Endodermal cell (in vitro differentiated cells): ENCODE results near the gene CCNT2. TPM values are rescaled to one million over a fixed set of nuclear protein-coding genes. Genes with fewer than 3 reads are reported as not detected.
"Not testable (repeated sequence)": the region's sequence is repeated elsewhere in the genome, so short reads cannot be mapped to it uniquely, and the experiment has no call there.

Experiments
- DNase-seq: peaks from one replicate; pipeline ENCODE4 v3.0.0-alpha.2; 2017
- H3K27ac ChIP-seq: 2 replicates; pipeline ENCODE4 v1.5.1; 2013; ENCODE audit warnings: mild to moderate bottlenecking, low read depth, low read length, moderate library complexity
- H3K27me3 ChIP-seq: 2 replicates; pipeline ENCODE4 v1.6.1; 2013; ENCODE audit warnings: mild to moderate bottlenecking, low read length, moderate library complexity; ENCODE audit not compliant: insufficient read depth, control insufficient read depth, poor library complexity, severe bottlenecking
- H3K36me3 ChIP-seq: 2 replicates; pipeline ENCODE4 v1.7.0; 2013; ENCODE audit warnings: mild to moderate bottlenecking, low read length, moderate library complexity; ENCODE audit not compliant: control insufficient read depth, insufficient read depth
- H3K4me1 ChIP-seq: one replicate; pipeline ENCODE4 v1.7.0; 2013; ENCODE audit warnings: low read length; ENCODE audit not compliant: control insufficient read depth, insufficient read depth
- H3K4me3 ChIP-seq: 2 replicates; pipeline ENCODE4 v1.5.1; 2013; ENCODE audit warnings: mild to moderate bottlenecking, low read length, moderate library complexity
- H3K9ac ChIP-seq: 2 replicates; pipeline ENCODE4 v1.6.1; 2013; ENCODE audit warnings: mild to moderate bottlenecking, low read length, moderate library complexity; ENCODE audit not compliant: poor library complexity, severe bottlenecking; ENCODE audit errors: extremely low read depth
- H3K9me3 ChIP-seq: 2 replicates; pipeline ENCODE4 v1.6.1; 2013; ENCODE audit warnings: mild to moderate bottlenecking, low read length, moderate library complexity; ENCODE audit not compliant: control insufficient read depth
- H3K27ac Mint-ChIP-seq: 2 replicates; pipeline ENCODE4 v1.8.0; 2020; ENCODE audit warnings: mixed read lengths
- H3K27me3 Mint-ChIP-seq: 2 replicates; pipeline ENCODE4 v1.8.0; 2021; ENCODE audit warnings: mild to moderate bottlenecking, mixed read lengths; ENCODE audit not compliant: insufficient read depth
- H3K36me3 Mint-ChIP-seq: 2 replicates; pipeline ENCODE4 v1.8.0; 2020; ENCODE audit warnings: low read depth, mixed read lengths
- H3K4me1 Mint-ChIP-seq: 2 replicates; pipeline ENCODE4 v1.8.0; 2020; ENCODE audit warnings: mixed read lengths
- H3K4me3 Mint-ChIP-seq: 2 replicates; pipeline ENCODE4 v1.8.0; 2020; ENCODE audit warnings: mild to moderate bottlenecking, moderate library complexity, mixed read lengths
- H3K9me3 Mint-ChIP-seq: 2 replicates; pipeline ENCODE4 v1.8.0; 2020; ENCODE audit warnings: mild to moderate bottlenecking, mixed read lengths
- CTCF ChIP-seq: fragments of 200-600 bp; sonication (generic); conservative IDR thresholded peaks from 2 replicates; pipeline ENCODE4 v1.5.0; 2021; ENCODE audit warnings: antibody characterized with exemption, mild to moderate bottlenecking
- WGBS, 2 experiments: methylation state at CpG; one replicate each; pipeline versions ENCODE4 v1.1.5 to v1.1.7; 2013; ENCODE audit warnings: missing lambda C conversion rate in 2 of 2, mixed read lengths in 1 of 2; ENCODE audit not compliant: insufficient coverage in 1 of 2, insufficient read length in 1 of 2; 5-methylcytosine and 5-hydroxymethylcytosine counted together
- total RNA-seq, 2 donors: library from RNA; stranded (reverse); fragmentation: NEBNext Ultra II Directional in 1 of 2; extraction: Animal tissue kit (Norgen Biotek cat#: 25700) in 1 of 2; gene quantifications; 2 replicates in 1 of 2; 3 replicates in 1 of 2; pipeline ENCODE4 v1.2.1, GENCODE V29; 2021

CCNT2 gene
- total RNA-seq, 2 donors from 2014 or later, result 51.4 to 53.3 TPM

- no peaks in the 10 kb centered on the region for H3K36me3 ChIP-seq
- H3K27me3 ChIP-seq, result no peaks in the 10 kb centered on the region
- TF ChIP-seq CTCF, result no peak
- no peak overlapping the region for H3K4me3 ChIP-seq
- WGBS, 2 experiments, result 80 to 91% methylated on average over 3 to 6 of the region's 6 CpGs
- no peak for DNase-seq
- H3K4me1 ChIP-seq, result no peaks in the 10 kb centered on the region
- Mint-ChIP-seq H3K4me3 (no peak overlapping the region), H3K9me3 (peaks cover 22% of the 10 kb centered on the region), H3K27me3 (peaks cover 3% of the 10 kb centered on the region), H3K36me3 (no peaks in the 10 kb centered on the region), H3K27ac (no peak overlapping the region), H3K4me1 (no peaks in the 10 kb centered on the region)
- peaks cover 15% of the 10 kb centered on the region for H3K9me3 ChIP-seq
- no peak overlapping the region for H3K27ac ChIP-seq
- H3K9ac ChIP-seq, result no peak overlapping the region
Measured at GRCh38 chr2:134975281-134976009, 56.8 kb downstream of the CCNT2 start.

DNA sequence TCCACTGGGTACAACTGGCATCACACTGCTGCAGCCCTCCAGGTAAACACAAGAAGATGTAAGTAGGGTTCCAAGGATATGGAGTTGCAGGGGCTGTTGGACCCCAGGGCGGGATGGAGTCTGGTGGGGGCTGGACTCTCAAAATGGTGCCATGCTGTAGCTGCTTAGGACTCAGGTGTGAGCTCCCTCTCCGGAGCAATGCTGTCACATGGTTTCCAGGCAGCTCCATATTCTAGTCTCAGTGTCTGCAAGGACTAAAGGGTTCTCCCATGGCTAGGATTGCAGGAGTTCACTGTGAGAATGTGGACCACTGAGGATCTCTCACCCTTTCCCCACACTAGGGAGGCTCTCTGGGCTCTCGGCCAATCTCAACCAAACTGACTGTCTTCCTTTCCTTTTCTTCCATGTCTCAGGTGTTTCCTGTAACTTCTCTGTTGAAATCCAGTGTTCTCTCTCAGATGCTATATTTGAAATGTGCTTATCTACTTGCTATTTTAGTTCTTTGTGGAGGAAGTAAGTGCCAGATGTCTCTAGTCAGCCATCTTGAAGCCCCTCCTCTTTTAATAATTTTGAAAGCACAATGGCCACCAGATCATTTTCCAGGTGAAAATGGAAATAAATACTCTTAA lies 57.6 kb downstream of the CCNT2 start:
- Histone ChIP-seq H3K4me1 (no peaks in the 10 kb centered on the region), H3K9me3 (peaks cover 15% of the 10 kb centered on the region), H3K36me3 (no peaks in the 10 kb centered on the region), H3K27me3 (no peaks in the 10 kb centered on the region), H3K27ac (no peak overlapping the region), H3K9ac (no peak overlapping the region), H3K4me3 (no peak overlapping the region)
- Mint-ChIP-seq H3K36me3 (no peaks in the 10 kb centered on the region), H3K4me1 (no peaks in the 10 kb centered on the region), H3K4me3 (no peak overlapping the region), H3K27me3 (peaks cover under 1% of the 10 kb centered on the region), H3K27ac (no peak overlapping the region), H3K9me3 (peaks cover 16% of the 10 kb centered on the region)
- WGBS, 2 experiments, result 87 to 90% methylated on average over 2 to 3 of the region's 3 CpGs
- DNase-seq, result no peak
- no peak for TF ChIP-seq CTCF

- H3K4me1 Mint-ChIP-seq, DNase-seq, H3K9ac ChIP-seq, H3K4me3 ChIP-seq, H3K27ac ChIP-seq, H3K36me3 ChIP-seq, H3K27me3 ChIP-seq, H3K27me3 Mint-ChIP-seq, H3K4me1 ChIP-seq, H3K27ac Mint-ChIP-seq, H3K36me3 Mint-ChIP-seq, H3K4me3 Mint-ChIP-seq: not testable (repeated sequence)
- H3K9me3 ChIP-seq, result peaks cover 15% of the 10 kb centered on the region
- WGBS, 2 experiments, result 92 to 95% methylated on average over 4 to 5 of the region's 5 CpGs
- H3K9me3 Mint-ChIP-seq, result peaks cover 11% of the 10 kb centered on the region
Measured at GRCh38 chr2:134977104-134977503, 58.5 kb downstream of the CCNT2 start.
